Dermis lymphatic vessel endothelial cell (primary cell): ENCODE results near the gene KIF15. TPM values are rescaled to one million over a fixed set of nuclear protein-coding genes. Genes with fewer than 3 reads are reported as not detected.

Experiments used
- total RNA-seq: library from RNA; depleted of rRNA; stranded (reverse); fragments of >200 nt; gene quantifications from 2 replicates; pipeline ENCODE4 v1.2.1, GENCODE V29; 2014

KIF15 gene
- total RNA-seq, result 1.8 and 2.2 TPM in 2 replicates

DNA sequence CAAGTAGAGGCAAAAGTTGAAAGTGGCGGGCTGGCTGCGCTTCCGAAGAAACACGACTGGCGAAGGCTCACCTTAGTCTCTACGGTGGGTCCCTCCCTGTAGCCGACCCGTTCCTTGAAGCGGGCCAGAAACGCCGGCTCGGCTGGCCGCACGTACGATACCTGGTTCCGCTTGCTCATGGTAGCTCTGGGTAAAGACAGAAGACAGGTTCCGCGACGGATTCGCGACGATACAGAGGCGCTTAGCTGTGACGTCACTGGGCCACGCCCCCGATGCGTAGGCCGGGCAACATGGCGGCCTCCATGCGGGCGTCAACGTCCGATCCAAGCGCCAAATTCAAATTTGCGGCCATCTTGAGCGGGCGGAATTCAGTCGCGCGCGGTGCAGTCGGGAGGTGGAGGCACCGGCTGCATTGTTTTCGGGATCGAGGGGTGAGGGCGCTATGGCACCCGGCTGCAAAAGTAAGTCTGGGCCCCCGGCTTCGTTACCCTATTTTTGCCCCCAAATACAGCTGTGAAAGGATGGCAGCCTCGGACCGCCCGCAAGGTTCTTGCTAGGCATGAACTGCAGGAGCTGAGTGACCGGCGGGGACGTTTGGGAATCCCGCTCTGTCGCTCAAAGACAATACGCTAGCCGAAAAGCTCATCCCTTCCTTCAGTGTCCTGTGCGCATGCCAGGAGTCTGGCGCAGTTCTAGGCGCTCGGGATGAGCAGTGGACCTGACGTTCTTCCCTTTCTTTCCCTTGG lies at the start of gene KIF15, which contains the start of gene KIAA1143:
Gene KIF15, plus strand, starts transcription at position 371 of the 746 bp plus-strand sequence. Its CDS starts 72 bp downstream, at position 443.
Gene KIAA1143, minus strand, starts transcription at position 196 of the 746 bp plus-strand sequence. Its CDS starts 17 bp downstream, at position 179.

DNA sequence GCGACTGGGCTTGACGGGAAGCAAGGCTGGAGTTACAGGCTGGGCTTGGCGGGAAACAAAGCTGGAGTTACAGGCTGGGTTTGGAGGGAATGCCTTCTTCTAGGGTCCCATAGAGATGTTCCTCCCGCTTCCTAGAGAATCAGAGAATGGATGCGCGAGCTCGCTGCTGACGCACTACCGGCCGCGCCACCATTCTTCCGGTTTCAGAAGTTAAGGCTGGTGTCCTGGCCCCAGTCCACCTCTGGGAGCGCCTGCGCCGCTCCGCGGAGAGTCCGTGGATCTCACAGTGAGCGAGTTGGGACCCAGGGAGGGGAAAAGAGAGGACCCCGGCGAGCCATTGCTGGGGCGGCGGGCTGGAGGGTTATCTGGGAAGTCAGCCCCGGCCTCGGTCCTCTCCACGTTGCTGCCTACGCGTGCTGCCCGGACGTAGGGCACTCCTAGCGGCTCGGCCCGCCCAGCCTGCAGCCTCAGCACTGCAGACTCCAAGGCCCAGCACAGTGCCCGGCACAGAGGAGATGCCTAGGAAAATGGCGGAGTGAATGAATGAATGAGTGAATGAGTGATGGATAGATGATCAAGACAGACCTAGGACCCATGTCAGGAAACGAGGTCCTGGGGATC lies 49.0 kb upstream of the KIF15 start, which contains the start of gene ZNF502:
Gene ZNF502, plus strand, starts transcription at position 206 of the 621 bp plus-strand sequence. CDS start 7,602 bp downstream, outside the sequence.

GRCh38 chr3:44729384-44729910 lies 32.1 kb upstream of the KIF15 start, which contains the start of gene ZNF501:
TSS of gene ZNF501 (plus strand) at chr3:44729635. CDS start at chr3:44734422, 4,787 bp downstream.

DNA sequence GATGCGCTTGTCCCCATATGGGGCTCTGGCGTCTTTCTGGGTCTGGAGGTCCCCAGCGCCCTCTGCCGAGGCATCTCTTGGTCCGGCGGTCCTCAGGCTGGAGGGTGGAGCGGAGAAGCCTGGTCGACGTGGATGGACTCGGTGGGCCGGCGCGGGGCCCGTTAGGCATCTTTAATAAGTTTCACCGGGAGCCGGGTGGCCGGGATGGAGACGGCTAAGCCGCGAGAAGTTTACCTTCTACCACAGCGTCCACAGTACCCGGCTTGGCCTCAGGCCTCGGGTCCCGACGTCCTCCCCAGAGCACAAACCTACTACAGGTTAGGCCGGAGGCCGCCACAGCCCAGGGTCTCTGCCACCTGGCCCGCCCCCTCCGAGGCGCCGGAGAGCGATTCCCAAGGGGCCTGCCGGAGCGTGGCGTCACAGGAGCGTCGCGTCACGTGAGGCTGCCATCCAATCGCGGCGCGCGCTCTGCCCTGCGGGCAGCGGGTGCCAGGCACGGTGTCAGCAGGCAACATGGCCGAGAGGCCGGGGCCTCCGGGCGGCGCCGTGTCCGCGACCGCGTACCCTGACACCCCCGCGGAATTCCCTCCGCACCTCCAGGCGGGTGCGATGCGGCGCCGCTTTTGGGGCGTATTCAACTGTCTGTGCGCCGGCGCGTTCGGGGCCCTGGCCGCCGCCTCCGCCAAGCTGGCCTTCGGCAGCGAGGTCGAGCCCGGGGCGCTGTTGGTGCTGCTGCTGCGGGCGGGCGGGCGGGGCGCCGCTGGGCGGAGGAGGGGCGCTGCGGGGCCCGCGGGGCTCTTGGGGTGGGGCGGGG lies 100.0 kb downstream of the KIF15 start, which contains the start of gene TMEM42:
Gene TMEM42, plus strand, starts transcription at position 501 of the 814 bp plus-strand sequence. Its CDS starts 13 bp downstream, at position 514.

DNA sequence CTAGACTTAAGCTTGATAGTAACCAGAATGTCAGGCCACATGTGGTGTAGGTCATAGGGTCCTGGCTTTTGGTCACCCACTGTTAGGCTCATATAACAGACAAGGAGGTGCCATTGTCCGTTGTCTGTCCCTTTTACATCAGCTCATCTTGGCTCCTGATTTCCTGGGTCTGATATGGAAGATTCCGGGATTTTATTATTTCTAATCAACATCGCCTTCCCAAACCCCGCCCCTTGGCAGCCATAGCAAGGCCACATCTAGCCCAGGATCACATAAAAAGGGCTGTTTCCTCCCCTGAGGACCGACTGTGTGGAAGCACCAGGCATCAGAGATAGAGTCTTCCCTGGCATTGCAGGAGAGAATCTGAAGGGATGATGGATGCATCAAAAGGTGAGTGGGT lies 112.7 kb downstream of the KIF15 start, which contains the start of gene TGM4:
Gene TGM4, plus strand, starts transcription at position 301 of the 400 bp plus-strand sequence. Its CDS starts 71 bp downstream, at position 372.

Other genes with a start within 250 kb of the KIF15 start
- gene ZKSCAN7, start 206.6 kb upstream of the KIF15 start, total RNA-seq, result 0.87 and 2.2 TPM in 2 replicates
- under 0.01 and 0.26 TPM in 2 replicates for gene ZNF660, start 176.8 kb upstream of the KIF15 start, total RNA-seq
- 6.6 and 11.1 TPM in 2 replicates for gene ZNF197, start 136.8 kb upstream of the KIF15 start, total RNA-seq
- gene ZNF35, start 113.1 kb upstream of the KIF15 start, total RNA-seq, result 14.3 and 18.0 TPM in 2 replicates
- gene ZNF502, start 49.1 kb upstream of the KIF15 start, total RNA-seq, result 2.2 and 4.2 TPM in 2 replicates
- 4.2 and 6.7 TPM in 2 replicates for gene ZNF501, start 32.2 kb upstream of the KIF15 start, total RNA-seq
- gene KIAA1143, start 175 bp upstream of the KIF15 start, total RNA-seq, result 19.4 and 24.6 TPM in 2 replicates
- gene TMEM42, start 100.1 kb downstream of the KIF15 start, total RNA-seq, result 7.5 and 8.5 TPM in 2 replicates
- under 0.01 TPM in 1 of 2 replicates, not detected in the other for gene TGM4, start 112.8 kb downstream of the KIF15 start, total RNA-seq
- 62.0 and 74.7 TPM in 2 replicates for gene ZDHHC3, start 214.4 kb downstream of the KIF15 start, total RNA-seq
- gene EXOSC7, start 214.4 kb downstream of the KIF15 start, total RNA-seq, result 35.4 and 51.0 TPM in 2 replicates